ENCODE measurements around the gene ZMYND11. TPM values are rescaled to one million over a fixed set of nuclear protein-coding genes. Genes with fewer than 3 reads are reported as not detected.

ZMYND11 gene
- total RNA-seq, 1 experiment from 2014 or later, result 37.5 TPM

DNA sequence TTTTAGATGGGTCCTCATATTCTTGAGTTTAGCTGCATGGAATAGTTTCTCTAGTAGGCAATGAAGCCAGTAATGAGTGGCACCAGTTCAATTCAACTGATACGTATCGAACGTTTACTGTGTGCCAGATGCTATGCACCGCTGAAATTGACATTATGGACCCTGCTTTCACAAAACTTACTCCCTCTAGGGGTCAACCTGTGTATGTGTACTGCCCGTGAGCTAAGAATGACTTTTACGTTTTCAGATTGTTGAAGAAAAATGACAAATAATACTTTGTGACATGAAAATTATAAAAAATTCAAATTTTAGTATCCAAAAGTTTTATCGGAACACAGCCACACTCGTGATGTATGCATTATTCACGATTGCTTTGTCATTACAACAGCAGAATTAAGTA is 95.5 kb downstream of the ZMYND11 start:
- BruUV-seq (replicated peaks), result no TSS peak
- H3K27ac ChIP-seq (ENCODE audit: low read length), result no peak overlapping the region
- no peaks in the 10 kb centered on the region for H3K4me1 ChIP-seq (ENCODE audit: control insufficient read depth, insufficient read depth, low read length)
- TF ChIP-seq REST (IDR thresholded peaks at IDR 0.05; ENCODE audit: insufficient read depth in 1 of 2, low read depth in 2 of 2, low read length in 1 of 2) (no peak), TCF7L2 (IDR thresholded peaks at IDR 0.05; ENCODE audit: low read depth, low read length) (no peak), POLR2AphosphoS5 (IDR thresholded peaks at IDR 0.05; ENCODE audit: low read depth, low read length) (no peak)
- TF ChIP-seq, protein P1, sequence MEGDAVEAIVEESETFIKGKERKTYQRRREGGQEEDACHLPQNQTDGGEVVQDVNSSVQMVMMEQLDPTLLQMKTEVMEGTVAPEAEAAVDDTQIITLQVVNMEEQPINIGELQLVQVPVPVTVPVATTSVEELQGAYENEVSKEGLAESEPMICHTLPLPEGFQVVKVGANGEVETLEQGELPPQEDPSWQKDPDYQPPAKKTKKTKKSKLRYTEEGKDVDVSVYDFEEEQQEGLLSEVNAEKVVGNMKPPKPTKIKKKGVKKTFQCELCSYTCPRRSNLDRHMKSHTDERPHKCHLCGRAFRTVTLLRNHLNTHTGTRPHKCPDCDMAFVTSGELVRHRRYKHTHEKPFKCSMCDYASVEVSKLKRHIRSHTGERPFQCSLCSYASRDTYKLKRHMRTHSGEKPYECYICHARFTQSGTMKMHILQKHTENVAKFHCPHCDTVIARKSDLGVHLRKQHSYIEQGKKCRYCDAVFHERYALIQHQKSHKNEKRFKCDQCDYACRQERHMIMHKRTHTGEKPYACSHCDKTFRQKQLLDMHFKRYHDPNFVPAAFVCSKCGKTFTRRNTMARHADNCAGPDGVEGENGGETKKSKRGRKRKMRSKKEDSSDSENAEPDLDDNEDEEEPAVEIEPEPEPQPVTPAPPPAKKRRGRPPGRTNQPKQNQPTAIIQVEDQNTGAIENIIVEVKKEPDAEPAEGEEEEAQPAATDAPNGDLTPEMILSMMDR (IDR thresholded peaks at IDR 0.05), result peak; percentile 66
- intact Hi-C loops (cut with micrococcal nuclease; ENCODE audit: unreplicated experiment) (no loop called here), in situ Hi-C loops (cut with HindIII; ENCODE audit: low pct_unique_long_range_greater_than_20kb, low sequenced_read_pairs) (no loop called here)
- ChIA-PET CTCF (no interaction called here), POLR2A (no interaction called here)
- ATAC-seq (no peak), DNase-seq (ENCODE audit: low read depth, low spot score) (peak; percentile 5)
- no peaks in the 10 kb centered on the region for H3K36me3 ChIP-seq (ENCODE audit: control insufficient read depth, insufficient read depth, low read length)
- H3K4me3 ChIP-seq (ENCODE audit: low read depth in 2 of 2, low read length in 2 of 2), result no peak overlapping the region
- H3K9me3 ChIP-seq (ENCODE audit: control insufficient read depth, insufficient read depth, low read depth, low read length), result no peaks in the 10 kb centered on the region
- no peaks in the 10 kb centered on the region for H3K27me3 ChIP-seq (ENCODE audit: control insufficient read depth, insufficient read depth, low read length)

DNA sequence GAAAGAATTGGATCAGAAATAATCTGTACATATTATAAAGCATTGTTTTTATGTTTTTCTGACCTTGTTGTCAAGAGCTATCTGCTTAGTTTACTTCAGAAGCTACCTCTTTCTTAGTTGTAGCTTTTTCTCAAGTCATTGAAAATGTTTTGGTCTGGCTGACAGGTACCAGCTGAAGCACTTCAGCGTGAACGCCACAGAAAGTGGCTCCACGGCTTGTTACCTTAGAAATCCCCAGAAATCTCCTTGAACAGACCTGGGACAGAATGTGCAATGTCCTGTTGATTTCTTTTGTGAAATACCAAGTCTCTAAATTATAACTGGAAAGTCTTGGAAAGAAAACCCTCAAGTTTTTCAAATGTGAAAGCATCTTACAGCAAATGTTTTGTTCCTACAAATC is 96.8 kb downstream of the ZMYND11 start:
- Histone ChIP-seq H3K27ac (ENCODE audit: low read length) (no peak overlapping the region), H3K4me3 (ENCODE audit: low read depth in 2 of 2, low read length in 2 of 2) (no peak overlapping the region), H3K27me3 (ENCODE audit: control insufficient read depth, insufficient read depth, low read length) (no peaks in the 10 kb centered on the region), H3K36me3 (ENCODE audit: control insufficient read depth, insufficient read depth, low read length) (no peaks in the 10 kb centered on the region; the same call in 1 of the 2 replicates), H3K9me3 (ENCODE audit: control insufficient read depth, insufficient read depth, low read depth, low read length) (no peaks in the 10 kb centered on the region), H3K4me1 (ENCODE audit: control insufficient read depth, insufficient read depth, low read length) (no peaks in the 10 kb centered on the region)
- POLR2A ChIA-PET, result no interaction called here
- in situ Hi-C loops (cut with HindIII; ENCODE audit: low pct_unique_long_range_greater_than_20kb, low sequenced_read_pairs) (no loop called here), intact Hi-C loops (cut with micrococcal nuclease; ENCODE audit: unreplicated experiment) (no loop called here)
- DNase-seq (ENCODE audit: low read depth, low spot score), result no peak
- CTCF ChIA-PET, result no interaction called here
- no peak for ATAC-seq
- no TSS peak for BruUV-seq (replicated peaks)
- TF ChIP-seq POLR2AphosphoS5 (IDR thresholded peaks at IDR 0.05; ENCODE audit: low read depth, low read length), result no peak
- TF ChIP-seq, protein P1 (IDR thresholded peaks at IDR 0.05), result no peak
- no peak for TF ChIP-seq SIN3A (IDR thresholded peaks at IDR 0.05; ENCODE audit: borderline replicate concordance, insufficient read depth, low read depth, low read length)
- TF ChIP-seq TCF7L2 (IDR thresholded peaks at IDR 0.05; ENCODE audit: low read depth, low read length), result no peak
- TF ChIP-seq REST (IDR thresholded peaks at IDR 0.05; ENCODE audit: insufficient read depth in 1 of 2, low read depth in 2 of 2, low read length in 1 of 2), result no peak

Measured in Panc1 (cell line).